Heart right ventricle (tissue), 16 donors: ENCODE results near the gene HYAL1. TPM values are rescaled to one million over a fixed set of nuclear protein-coding genes. Genes with fewer than 3 reads are reported as not detected.

Source experiments
- ATAC-seq, 8 donors: fragments of 200-7000 bp; cut with Tn5 transposase; one replicate each; pipeline ENCODE4 v1.9.1; 2020; ENCODE audit warnings: mild to moderate bottlenecking in 8 of 8, moderate library complexity in 8 of 8, moderate number of reproducible peaks in 1 of 8
- DNase-seq, 2 donors: peaks; one replicate each; pipeline ENCODE4 v3.0.0-alpha.2; 2020
- H3K27ac ChIP-seq, 10 donors: fragments of 200-600 bp; sonication (generic) in 2 of 10; one replicate each; pipeline versions ENCODE4 v1.5.0 to v1.8.0; 2020 to 2022; ENCODE audit warnings: mild to moderate bottlenecking in 3 of 10
- H3K27me3 ChIP-seq, 7 donors: fragments of 200-600 bp; one replicate each; pipeline ENCODE4 v1.8.0; 2021 to 2022; ENCODE audit warnings: mild to moderate bottlenecking in 2 of 7
- H3K36me3 ChIP-seq, 9 donors: fragments of 200-600 bp; sonication (generic) in 1 of 9; one replicate each; pipeline versions ENCODE4 v1.5.0 to v1.8.0; 2020 to 2022; ENCODE audit warnings: mild to moderate bottlenecking in 2 of 9
- H3K4me1 ChIP-seq, 9 donors: fragments of 200-600 bp; sonication (generic) in 1 of 9; one replicate each; pipeline versions ENCODE4 v1.5.0 to v1.8.0; 2020 to 2022; ENCODE audit warnings: mild to moderate bottlenecking in 4 of 9
- H3K4me3 ChIP-seq, 10 donors: fragments of 200-600 bp; sonication (generic) in 2 of 10; one replicate each; pipeline versions ENCODE4 v1.5.0 to v1.8.0; 2020 to 2022; ENCODE audit warnings: mild to moderate bottlenecking in 7 of 10, moderate library complexity in 2 of 10
- H3K9me3 ChIP-seq, 11 donors: fragments of 200-600 bp in 10 of 11; sonication (generic) in 2 of 11; one replicate each; pipeline versions ENCODE4 v1.5.0 to v1.8.0; 2013 to 2022; ENCODE audit warnings: mild to moderate bottlenecking in 2 of 11, control low read depth in 1 of 11, moderate library complexity in 1 of 11
- CTCF ChIP-seq, 9 donors: fragments of 200-600 bp; sonication (generic) in 2 of 9; IDR thresholded peaks; one replicate each; pipeline versions ENCODE4 v1.5.0 to v1.8.0; 2021 to 2022; ENCODE audit warnings: antibody characterized with exemption in 9 of 9, mild to moderate bottlenecking in 5 of 9, moderate library complexity in 1 of 9
- WGBS, 2 donors: extraction: QIAGEN DNeasy Blood & Tissue Kit; methylation state at CpG; one replicate each; pipeline ENCODE4 v1.1.7; 2013; ENCODE audit warnings: inconsistent platforms in 1 of 2; 5-methylcytosine and 5-hydroxymethylcytosine counted together
- intact Hi-C, 10 donors: fragments of 100-400 bp; cut with DNase I; formaldehyde crosslinking; loops; one replicate each; pipeline versions ENCODE4 v1.11.1 to v1.14.2; 2022
- polyA plus RNA-seq, 2 donors: library from polyadenylated mRNA; stranded (reverse); fragments of 200-250 nt; gene quantifications; one replicate each; pipeline ENCODE4 v1.2.3, GENCODE V29; 2013
- total RNA-seq, 10 donors: library from RNA; stranded (reverse); fragmentation: NEBNext Ultra II Directional in 3 of 10; extraction: Animal tissue kit (Norgen Biotek cat#: 25700) in 3 of 10; gene quantifications; one replicate each; pipeline versions ENCODE4 v1.2.1 to v1.2.4, GENCODE V29; 2021 to 2023
- donor health status: Arrhythmogenic right ventricular cardiomyopathy.
- donor health status: ischemic (EF 13 %, LVEDD 7.1; RV severe dilation, severe dysfunction).
- donor health status: healthy with polysubstance abuse.
- donor health status: DM: no; HTN: yes; CAD: no.
- donor health status: DM: no; HTN: no; CAD: no.
- donor health status: ischemic (EF 25% LVEDD 6.9; RV normal size, moderate dysfunction).
- donor health status: ischemic (EF 25% LVEDD 5.7; RV mildly dilated, moderate dysfunction).
- donor health status: healthy.
- donor health status: DM: yes; HTN: yes; CAD: no.
- donor health status: Ischemic cardiomyopathy.
- donor health status: ischemic (EF 35%, LVEDD 5.7; RV mildly dilated, moderate dysfunction).
- donor health status: nonischemic (EF 11% LVEDD 7.7; RV severe dilation, severe dysfunction).
- donor health status: DM: yes; HTN: yes; CAD: no.
- donor health status: PGD.
- donor health status: ischemic (EF 29% LVEDD 5.4; RV normal size, mild dysfunction).
- donor health status: nonischemic (EF 23%, LVEDD 6.1; RV moderate dilation, normal function).

HYAL1 gene
- total and polyA plus RNA-seq, 12 donors: 41.0 to 120 (median 66.7) TPM

DNA sequence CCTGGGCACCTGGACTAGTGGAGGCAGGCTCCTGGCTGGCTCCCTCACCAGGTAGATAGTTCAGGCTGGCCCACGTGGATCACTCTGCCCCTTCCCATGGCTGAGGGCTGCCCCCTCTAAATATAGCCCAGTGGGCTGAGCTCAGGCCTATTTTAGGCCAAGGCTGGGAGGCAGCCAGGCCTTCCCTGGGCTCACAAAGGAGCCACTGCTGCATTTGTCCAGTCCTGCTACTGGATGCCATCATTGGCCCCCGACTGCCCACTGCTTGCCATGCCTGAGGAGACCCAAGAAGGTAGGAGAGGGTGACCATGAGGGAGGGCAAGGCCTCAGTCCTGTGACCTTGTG is 24.5 kb downstream of the HYAL1 start, which contains the start of gene LSMEM2:
LSMEM2 (plus strand) TSS at position 208 of the 345 bp plus-strand sequence; CDS start at position 235, 27 bp downstream.
- no peak for TF ChIP-seq CTCF (IDR thresholded peaks at IDR 0.05)
- H3K27me3 ChIP-seq: peaks cover 0 to 40% (median 10%) of the 10 kb centered on the region in 7 donors
- peak within 1 kb of the TSS in 9 of 10 donors; percentile 26 to 52 (median 43) for H3K4me3 ChIP-seq
- DNase-seq (peak; percentile 69 to 73), ATAC-seq (peak; percentile 78 to 94 (median 88))
- WGBS, 2 donors: 30 to 32% methylated on average over 2 of the region's 2 CpGs
- H3K4me1 ChIP-seq: peaks cover 4 to 53% (median 25%) of the 10 kb centered on the region in 9 donors
- H3K27ac ChIP-seq: peak within 1 kb of the TSS; percentile 21 to 92 (median 85)
- peaks cover 0 to 8% (median 0%) of the 10 kb centered on the region in 9 donors for H3K36me3 ChIP-seq
- intact Hi-C loops: loop anchor here in 1 of 10 donors (10.0 kb wide), 1 partner anchor 154 kb away; no protein-coding TSS in a partner anchor
- H3K9me3 ChIP-seq: no peaks in the 10 kb centered on the region

- Histone ChIP-seq H3K4me3 (no peak overlapping the region), H3K36me3 (peaks cover 0 to 8% (median 0%) of the 10 kb centered on the region in 9 donors), H3K27me3 (peaks cover 0 to 45% (median 10%) of the 10 kb centered on the region in 7 donors), H3K4me1 (peaks cover 4 to 55% (median 31%) of the 10 kb centered on the region in 9 donors), H3K27ac (peak overlapping the region in 8 of 10 donors; percentile 67 to 92 (median 88)), H3K9me3 (no peaks in the 10 kb centered on the region)
- DNase-seq (no peak), ATAC-seq (peak in 5 of 8 donors; percentile 1 to 21 (median 4))
- no peak for TF ChIP-seq CTCF (IDR thresholded peaks at IDR 0.05)
- intact Hi-C loops: loop anchor here in 1 of 10 donors (10.0 kb wide), 1 partner anchor 154 kb away; no protein-coding TSS in a partner anchor
- WGBS, 2 donors: 81 to 84% methylated on average over 4 of the region's 4 CpGs
Observed at GRCh38 chr3:50278123-50278879, 25.1 kb downstream of the HYAL1 start.

- Histone ChIP-seq H3K4me3 (no peak overlapping the region), H3K27ac (no peak overlapping the region), H3K36me3 (peaks cover 0 to 8% (median 0%) of the 10 kb centered on the region in 9 donors), H3K9me3 (no peaks in the 10 kb centered on the region), H3K27me3 (peaks cover 0 to 47% (median 10%) of the 10 kb centered on the region in 7 donors), H3K4me1 (peaks cover 6 to 64% (median 36%) of the 10 kb centered on the region in 9 donors)
- 84% methylated on average over 17 of the region's 17 CpGs for WGBS, 2 donors
- intact Hi-C loops: loop anchor here in 1 of 10 donors (10.0 kb wide), 1 partner anchor 152 kb away; no protein-coding TSS in a partner anchor
- ATAC-seq (no peak), DNase-seq (no peak)
- no peak for TF ChIP-seq CTCF (IDR thresholded peaks at IDR 0.05)
Observed at GRCh38 chr3:50276762-50277101, 26.6 kb downstream of the HYAL1 start.

DNA sequence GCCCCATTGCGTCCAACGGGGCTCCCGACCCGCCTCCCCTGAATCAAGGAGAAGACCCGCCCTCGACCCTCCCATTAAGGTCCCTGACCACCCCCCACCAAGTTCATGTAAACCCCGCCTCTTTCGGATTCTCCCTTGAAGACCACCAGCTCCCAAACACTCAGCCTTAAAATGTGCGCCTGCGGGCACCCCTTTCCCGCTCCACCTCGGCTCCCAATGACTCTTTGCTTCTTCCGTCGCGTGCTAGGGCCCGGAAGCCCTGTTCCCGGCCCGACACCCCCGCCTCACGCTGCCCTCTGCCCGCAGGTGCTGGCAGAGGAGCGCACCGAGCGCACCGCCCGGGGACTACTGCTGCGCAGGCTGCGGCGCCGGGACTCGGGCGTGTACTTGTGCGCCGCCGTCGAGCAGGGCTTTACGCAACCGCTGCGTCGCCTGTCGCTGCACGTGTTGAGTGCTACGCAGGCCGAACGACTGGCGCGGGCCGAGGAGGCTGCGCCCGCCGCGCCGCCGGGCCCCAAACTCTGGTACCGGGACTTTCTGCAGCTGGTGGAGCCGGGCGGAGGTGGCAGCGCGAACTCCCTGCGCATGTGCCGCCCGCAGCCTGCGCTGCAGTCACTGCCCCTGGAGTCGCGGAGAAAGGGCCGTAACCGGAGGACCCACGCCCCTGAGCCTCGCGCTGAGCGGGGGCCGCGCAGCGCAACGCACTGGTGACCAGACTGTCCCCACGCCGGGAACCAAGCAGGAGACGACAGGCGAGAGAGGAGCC is 27.2 kb downstream of the HYAL1 start:
- H3K4me1 ChIP-seq: peaks cover 6 to 64% (median 36%) of the 10 kb centered on the region in 9 donors
- H3K4me3 ChIP-seq: no peak overlapping the region
- H3K27me3 ChIP-seq: peaks cover 0 to 47% (median 10%) of the 10 kb centered on the region in 7 donors
- H3K9me3 ChIP-seq: no peaks in the 10 kb centered on the region
- TF ChIP-seq CTCF (IDR thresholded peaks at IDR 0.05): no peak
- ATAC-seq (no peak), DNase-seq (no peak)
- H3K36me3 ChIP-seq: peaks cover 0 to 8% (median 0%) of the 10 kb centered on the region in 9 donors
- intact Hi-C loops: loop anchor here in 4 of 10 donors (2.0 to 10.0 kb wide), 3 partner anchors 49 to 151 kb away; no protein-coding TSS in a partner anchor
- WGBS, 2 donors: 48 to 54% methylated on average over 77 to 79 of the region's 79 CpGs
- no peak overlapping the region for H3K27ac ChIP-seq
